ENCODE results near the gene RGS4. TPM values are rescaled to one million over a fixed set of nuclear protein-coding genes. Genes with fewer than 3 reads are reported as not detected.

RGS4 gene
- total and polyA plus RNA-seq, 2 experiments from 2014 or later: 0.32 to 0.38 TPM

- ATAC-seq: no peak
- Histone ChIP-seq H3K4me1 (ENCODE audit: insufficient read depth) (no peaks in the 10 kb centered on the region), H3K27me3 (ENCODE audit: insufficient read depth) (no peaks in the 10 kb centered on the region), H3K79me2 (replicated peaks; ENCODE audit: insufficient read depth) (no peaks in the 10 kb centered on the region), H3F3A (replicated peaks; ENCODE audit: low read depth) (no peaks in the 10 kb centered on the region), H4K20me1 (replicated peaks; ENCODE audit: insufficient read depth) (no peaks in the 10 kb centered on the region), H3K4me3 (no peak overlapping the region), H3K36me3 (ENCODE audit: insufficient read depth) (no peaks in the 10 kb centered on the region), H3K4me2 (no peak overlapping the region), H3K27ac (ENCODE audit: low read depth) (no peak overlapping the region), H3K9me2 (ENCODE audit: insufficient read depth) (no peaks in the 10 kb centered on the region; the same call in 1 of the 2 replicates), H2AFZ (no peak overlapping the region)
- H3K27ac Mint-ChIP-seq: no peak overlapping the region
- H3K9me3 Mint-ChIP-seq: no peaks in the 10 kb centered on the region
- DNase-seq (ENCODE audit: low spot score): no peak
- H3K36me3 Mint-ChIP-seq (ENCODE audit: low read depth): no peaks in the 10 kb centered on the region
- TF ChIP-seq STAT1 (IDR thresholded peaks at IDR 0.05; ENCODE audit: unreplicated experiment) (no peak), JUNB (IDR thresholded peaks at IDR 0.05; ENCODE audit: unreplicated experiment) (no peak), ZNF114 (CRISPR knock-in tag; IDR thresholded peaks at IDR 0.05) (no peak), REST (IDR thresholded peaks at IDR 0.05; ENCODE audit: unreplicated experiment) (no peak), CREB1 (CRISPR knock-in tag; IDR thresholded peaks at IDR 0.05; ENCODE audit: low read depth) (no peak), ETS1 (IDR thresholded peaks at IDR 0.05) (no peak), ZNF331 (CRISPR knock-in tag; IDR thresholded peaks at IDR 0.05; ENCODE audit: low read depth) (no peak), NANOG (IDR thresholded peaks at IDR 0.05; ENCODE audit: borderline replicate concordance) (no peak)
- H3K4me1 Mint-ChIP-seq: no peaks in the 10 kb centered on the region
- H3K27me3 Mint-ChIP-seq (ENCODE audit: insufficient read depth, low read depth, poor library complexity): no peaks in the 10 kb centered on the region
- no peak overlapping the region for H3K4me3 Mint-ChIP-seq
Observed at GRCh38 chr1:163039707-163040093, 29.5 kb upstream of the RGS4 start.

GRCh38 chr1:163046071-163046470 is 23.1 kb upstream of the RGS4 start:
- Mint-ChIP-seq H3K27me3 (ENCODE audit: insufficient read depth, low read depth, poor library complexity) (no peaks in the 10 kb centered on the region), H3K36me3 (ENCODE audit: low read depth) (no peaks in the 10 kb centered on the region), H3K27ac (no peak overlapping the region), H3K4me3 (no peak overlapping the region), H3K4me1 (no peaks in the 10 kb centered on the region), H3K9me3 (no peaks in the 10 kb centered on the region)
- Histone ChIP-seq H3K9me2 (ENCODE audit: insufficient read depth) (no peaks in the 10 kb centered on the region), H3K36me3 (ENCODE audit: insufficient read depth) (no peaks in the 10 kb centered on the region), H3K79me2 (replicated peaks; ENCODE audit: insufficient read depth) (no peaks in the 10 kb centered on the region), H3K4me1 (ENCODE audit: insufficient read depth) (no peaks in the 10 kb centered on the region), H3K4me3 (no peak overlapping the region), H3K27me3 (ENCODE audit: insufficient read depth) (no peaks in the 10 kb centered on the region), H3K27ac (ENCODE audit: low read depth) (no peak overlapping the region), H2AFZ (no peak overlapping the region), H3K4me2 (no peak overlapping the region), H4K20me1 (replicated peaks; ENCODE audit: insufficient read depth) (no peaks in the 10 kb centered on the region), H3F3A (replicated peaks; ENCODE audit: low read depth) (no peaks in the 10 kb centered on the region)
- no peak for TF ChIP-seq ETS1 (IDR thresholded peaks at IDR 0.05)
- no peak for TF ChIP-seq CREB1 (CRISPR knock-in tag; IDR thresholded peaks at IDR 0.05; ENCODE audit: low read depth)
- DNase-seq (ENCODE audit: low spot score): no peak
- ATAC-seq: no peak

Measured in GM23338 (cell line).